ENCODE results near the gene PDE4D.

PDE4D gene

GRCh38 chr5:59272809-59273427, 620.6 kb downstream of the PDE4D start:
- Histone ChIP-seq H3K4me3 (ENCODE audit: low read depth in 1 of 2, low read length in 2 of 2) (peak overlapping the region in 1 of 2 donors; percentile 36), H3K4me1 (ENCODE audit: control insufficient read depth in 1 of 2, insufficient read depth in 2 of 2, low read length in 2 of 2) (peaks cover 0 to 4% of the 10 kb centered on the region in 2 donors), H3K9me3 (ENCODE audit: control insufficient read depth in 1 of 2, low read length in 2 of 2) (no peaks in the 10 kb centered on the region), H3K36me3 (ENCODE audit: control insufficient read depth in 1 of 2, insufficient read depth in 2 of 2, low read length in 2 of 2) (no peaks in the 10 kb centered on the region), H3K9ac (ENCODE audit: low read depth in 1 of 2, low read length in 2 of 2) (no peak overlapping the region), H3K27me3 (ENCODE audit: control insufficient read depth in 1 of 2, insufficient read depth in 2 of 2, low read length in 2 of 2) (no peaks in the 10 kb centered on the region), H3K27ac (ENCODE audit: low read depth, low read length) (no peak overlapping the region)

- H3K36me3 ChIP-seq (ENCODE audit: control insufficient read depth in 1 of 2, insufficient read depth in 2 of 2, low read length in 2 of 2), result no peaks in the 10 kb centered on the region
- no peak overlapping the region for H3K4me3 ChIP-seq (ENCODE audit: low read depth in 1 of 2, low read length in 2 of 2)
- H3K27ac ChIP-seq (ENCODE audit: low read depth, low read length), result no peak overlapping the region
- H3K9me3 ChIP-seq (ENCODE audit: control insufficient read depth in 1 of 2, low read length in 2 of 2), result no peaks in the 10 kb centered on the region
- no peak overlapping the region for H3K9ac ChIP-seq (ENCODE audit: low read depth in 1 of 2, low read length in 2 of 2)
- H3K27me3 ChIP-seq (ENCODE audit: control insufficient read depth in 1 of 2, insufficient read depth in 2 of 2, low read length in 2 of 2), result no peaks in the 10 kb centered on the region
- peaks cover 0 to 14% of the 10 kb centered on the region in 2 donors for H3K4me1 ChIP-seq (ENCODE audit: control insufficient read depth in 1 of 2, insufficient read depth in 2 of 2, low read length in 2 of 2)
Measured at GRCh38 chr5:59268756-59269415, 624.6 kb downstream of the PDE4D start.

GRCh38 chr5:59267033-59267432, 626.5 kb downstream of the PDE4D start:
- H3K9ac ChIP-seq (ENCODE audit: low read depth in 1 of 2, low read length in 2 of 2), result no peak overlapping the region
- H3K27ac ChIP-seq (ENCODE audit: low read depth, low read length), result no peak overlapping the region
- H3K27me3 ChIP-seq (ENCODE audit: control insufficient read depth in 1 of 2, insufficient read depth in 2 of 2, low read length in 2 of 2), result no peaks in the 10 kb centered on the region
- H3K4me1 ChIP-seq (ENCODE audit: control insufficient read depth in 1 of 2, insufficient read depth in 2 of 2, low read length in 2 of 2), result peaks cover 0 to 10% of the 10 kb centered on the region in 2 donors
- no peak overlapping the region for H3K4me3 ChIP-seq (ENCODE audit: low read depth in 1 of 2, low read length in 2 of 2)
- no peaks in the 10 kb centered on the region for H3K9me3 ChIP-seq (ENCODE audit: control insufficient read depth in 1 of 2, low read length in 2 of 2)
- H3K36me3 ChIP-seq (ENCODE audit: control insufficient read depth in 1 of 2, insufficient read depth in 2 of 2, low read length in 2 of 2), result no peaks in the 10 kb centered on the region

GRCh38 chr5:59266410-59266809, 627.1 kb downstream of the PDE4D start:
- Histone ChIP-seq H3K27ac (ENCODE audit: low read depth, low read length) (no peak overlapping the region), H3K9ac (ENCODE audit: low read depth in 1 of 2, low read length in 2 of 2) (no peak overlapping the region), H3K36me3 (ENCODE audit: control insufficient read depth in 1 of 2, insufficient read depth in 2 of 2, low read length in 2 of 2) (no peaks in the 10 kb centered on the region), H3K4me1 (ENCODE audit: control insufficient read depth in 1 of 2, insufficient read depth in 2 of 2, low read length in 2 of 2) (peaks cover 0 to 10% of the 10 kb centered on the region in 2 donors), H3K9me3 (ENCODE audit: control insufficient read depth in 1 of 2, low read length in 2 of 2) (no peaks in the 10 kb centered on the region), H3K27me3 (ENCODE audit: control insufficient read depth in 1 of 2, insufficient read depth in 2 of 2, low read length in 2 of 2) (no peaks in the 10 kb centered on the region), H3K4me3 (ENCODE audit: low read depth in 1 of 2, low read length in 2 of 2) (no peak overlapping the region)

- peaks cover 0 to 10% of the 10 kb centered on the region in 2 donors for H3K4me1 ChIP-seq (ENCODE audit: control insufficient read depth in 1 of 2, insufficient read depth in 2 of 2, low read length in 2 of 2)
- no peak overlapping the region for H3K27ac ChIP-seq (ENCODE audit: low read depth, low read length)
- no peaks in the 10 kb centered on the region for H3K9me3 ChIP-seq (ENCODE audit: control insufficient read depth in 1 of 2, low read length in 2 of 2)
Measured at GRCh38 chr5:59264639-59265245, 628.8 kb downstream of the PDE4D start.

GRCh38 chr5:59264013-59264412, 629.5 kb downstream of the PDE4D start:
- Histone ChIP-seq H3K36me3 (ENCODE audit: control insufficient read depth in 1 of 2, insufficient read depth in 2 of 2, low read length in 2 of 2) (no peaks in the 10 kb centered on the region), H3K9ac (ENCODE audit: low read depth in 1 of 2, low read length in 2 of 2) (no peak overlapping the region), H3K4me3 (ENCODE audit: low read depth in 1 of 2, low read length in 2 of 2) (no peak overlapping the region), H3K27ac (ENCODE audit: low read depth, low read length) (no peak overlapping the region), H3K27me3 (ENCODE audit: control insufficient read depth in 1 of 2, insufficient read depth in 2 of 2, low read length in 2 of 2) (no peaks in the 10 kb centered on the region), H3K4me1 (ENCODE audit: control insufficient read depth in 1 of 2, insufficient read depth in 2 of 2, low read length in 2 of 2) (peaks cover 0 to 10% of the 10 kb centered on the region in 2 donors), H3K9me3 (ENCODE audit: control insufficient read depth in 1 of 2, low read length in 2 of 2) (no peaks in the 10 kb centered on the region)

More at GRCh38 chr5:59264639-59265245, 628.8 kb downstream of the PDE4D start:
- no peaks in the 10 kb centered on the region for H3K36me3 ChIP-seq (ENCODE audit: control insufficient read depth in 1 of 2, insufficient read depth in 2 of 2, low read length in 2 of 2)
- no peak overlapping the region for H3K9ac ChIP-seq (ENCODE audit: low read depth in 1 of 2, low read length in 2 of 2)
- no peak overlapping the region for H3K4me3 ChIP-seq (ENCODE audit: low read depth in 1 of 2, low read length in 2 of 2)
- no peaks in the 10 kb centered on the region for H3K27me3 ChIP-seq (ENCODE audit: control insufficient read depth in 1 of 2, insufficient read depth in 2 of 2, low read length in 2 of 2)

GRCh38 chr5:59261969-59262368, 631.6 kb downstream of the PDE4D start:
- Histone ChIP-seq H3K27ac (ENCODE audit: low read depth, low read length) (no peak overlapping the region), H3K36me3 (ENCODE audit: control insufficient read depth in 1 of 2, insufficient read depth in 2 of 2, low read length in 2 of 2) (no peaks in the 10 kb centered on the region), H3K9ac (ENCODE audit: low read depth in 1 of 2, low read length in 2 of 2) (no peak overlapping the region), H3K9me3 (ENCODE audit: control insufficient read depth in 1 of 2, low read length in 2 of 2) (no peaks in the 10 kb centered on the region), H3K4me1 (ENCODE audit: control insufficient read depth in 1 of 2, insufficient read depth in 2 of 2, low read length in 2 of 2) (peaks cover 5 to 20% of the 10 kb centered on the region in 2 donors), H3K27me3 (ENCODE audit: control insufficient read depth in 1 of 2, insufficient read depth in 2 of 2, low read length in 2 of 2) (no peaks in the 10 kb centered on the region), H3K4me3 (ENCODE audit: low read depth in 1 of 2, low read length in 2 of 2) (no peak overlapping the region)

GRCh38 chr5:59260973-59261372, 632.6 kb downstream of the PDE4D start:
- no peak overlapping the region for H3K27ac ChIP-seq (ENCODE audit: low read depth, low read length)
- no peak overlapping the region for H3K4me3 ChIP-seq (ENCODE audit: low read depth in 1 of 2, low read length in 2 of 2)
- H3K36me3 ChIP-seq (ENCODE audit: control insufficient read depth in 1 of 2, insufficient read depth in 2 of 2, low read length in 2 of 2), result no peaks in the 10 kb centered on the region
- no peaks in the 10 kb centered on the region for H3K9me3 ChIP-seq (ENCODE audit: control insufficient read depth in 1 of 2, low read length in 2 of 2)
- H3K4me1 ChIP-seq (ENCODE audit: control insufficient read depth in 1 of 2, insufficient read depth in 2 of 2, low read length in 2 of 2), result peaks cover 5 to 21% of the 10 kb centered on the region in 2 donors
- H3K27me3 ChIP-seq (ENCODE audit: control insufficient read depth in 1 of 2, insufficient read depth in 2 of 2, low read length in 2 of 2), result no peaks in the 10 kb centered on the region
- no peak overlapping the region for H3K9ac ChIP-seq (ENCODE audit: low read depth in 1 of 2, low read length in 2 of 2)

GRCh38 chr5:59260200-59260599, 633.3 kb downstream of the PDE4D start:
- Histone ChIP-seq H3K4me1 (ENCODE audit: control insufficient read depth in 1 of 2, insufficient read depth in 2 of 2, low read length in 2 of 2) (peaks cover 5 to 23% of the 10 kb centered on the region in 2 donors), H3K4me3 (ENCODE audit: low read depth in 1 of 2, low read length in 2 of 2) (no peak overlapping the region), H3K9me3 (ENCODE audit: control insufficient read depth in 1 of 2, low read length in 2 of 2) (no peaks in the 10 kb centered on the region), H3K9ac (ENCODE audit: low read depth in 1 of 2, low read length in 2 of 2) (no peak overlapping the region), H3K27me3 (ENCODE audit: control insufficient read depth in 1 of 2, insufficient read depth in 2 of 2, low read length in 2 of 2) (no peaks in the 10 kb centered on the region), H3K36me3 (ENCODE audit: control insufficient read depth in 1 of 2, insufficient read depth in 2 of 2, low read length in 2 of 2) (no peaks in the 10 kb centered on the region), H3K27ac (ENCODE audit: low read depth, low read length) (no peak overlapping the region)

GRCh38 chr5:59259237-59259636, 634.3 kb downstream of the PDE4D start:
- Histone ChIP-seq H3K27ac (ENCODE audit: low read depth, low read length) (no peak overlapping the region), H3K9ac (ENCODE audit: low read depth in 1 of 2, low read length in 2 of 2) (no peak overlapping the region), H3K9me3 (ENCODE audit: control insufficient read depth in 1 of 2, low read length in 2 of 2) (no peaks in the 10 kb centered on the region), H3K4me3 (ENCODE audit: low read depth in 1 of 2, low read length in 2 of 2) (no peak overlapping the region), H3K27me3 (ENCODE audit: control insufficient read depth in 1 of 2, insufficient read depth in 2 of 2, low read length in 2 of 2) (no peaks in the 10 kb centered on the region), H3K4me1 (ENCODE audit: control insufficient read depth in 1 of 2, insufficient read depth in 2 of 2, low read length in 2 of 2) (peaks cover 5 to 23% of the 10 kb centered on the region in 2 donors), H3K36me3 (ENCODE audit: control insufficient read depth in 1 of 2, insufficient read depth in 2 of 2, low read length in 2 of 2) (no peaks in the 10 kb centered on the region)

Measured in duodenal mucosa (tissue), 2 donors.